ENCODE measurements around the gene ZBTB14.
A peak's percentile ranks its signal among the peaks of the same experiment; 100 is the strongest.

Gene ZBTB14

GRCh38 chr18:5287854-5288253 lies 7.7 kb downstream of the ZBTB14 start:
- DNase-seq, result no peak

GRCh38 chr18:5286525-5286924 lies 9.0 kb downstream of the ZBTB14 start:
- no peak for DNase-seq

- DNase-seq, result no peak
Measured at GRCh38 chr18:5285326-5285725, 10.2 kb downstream of the ZBTB14 start.

- no peak for DNase-seq
Measured at GRCh38 chr18:5284808-5285207, 10.7 kb downstream of the ZBTB14 start.

- DNase-seq, result no peak
Measured at GRCh38 chr18:5282770-5283169, 12.8 kb downstream of the ZBTB14 start.

- DNase-seq, result no peak
Measured at GRCh38 chr18:5276947-5277346, 18.6 kb downstream of the ZBTB14 start.

GRCh38 chr18:5275872-5276271 lies 19.7 kb downstream of the ZBTB14 start:
- DNase-seq, result no peak

- no peak for DNase-seq
Measured at GRCh38 chr18:5268874-5269273, 26.7 kb downstream of the ZBTB14 start.

GRCh38 chr18:5266721-5267120 lies 28.8 kb downstream of the ZBTB14 start:
- no peak for DNase-seq

- peak; percentile 89 for DNase-seq
Measured at GRCh38 chr18:5253910-5254309, 41.6 kb downstream of the ZBTB14 start.

GRCh38 chr18:5251117-5251516 lies 44.4 kb downstream of the ZBTB14 start:
- DNase-seq, result no peak

GRCh38 chr18:5250603-5251002 lies 44.9 kb downstream of the ZBTB14 start:
- DNase-seq, result no peak

GRCh38 chr18:5244941-5245340 lies 50.6 kb downstream of the ZBTB14 start:
- DNase-seq, result no peak

- DNase-seq, result no peak
Measured at GRCh38 chr18:5239447-5239846, 56.1 kb downstream of the ZBTB14 start.

All from suppressor macrophage treated with lipopolysaccharide for 4 hours (primary cell).